Suprapubic skin (tissue), 3 donors: ENCODE data around the gene CECR2.

Experiments used
- CTCF ChIP-seq, 2 donors: fragments of 200-600 bp in 1 of 2; fragments of 450-650 bp in 1 of 2; sonication (generic) in 1 of 2; IDR thresholded peaks; one replicate each; pipeline ENCODE4 v1.5.1; 2016 to 2019; ENCODE audit warnings: antibody characterized with exemption in 2 of 2, mild to moderate bottlenecking in 1 of 2, moderate library complexity in 1 of 2
- EP300 ChIP-seq: sonication (generic); formaldehyde crosslinking; IDR thresholded peaks from one replicate; pipeline ENCODE4 v1.6.1; 2017; ENCODE audit warnings: antibody characterized with exemption
- POLR2A ChIP-seq, 2 donors: fragments of 450-650 bp; IDR thresholded peaks; one replicate each; pipeline ENCODE4 v1.6.1; 2017; ENCODE audit warnings: antibody characterized with exemption in 2 of 2, mild to moderate bottlenecking in 2 of 2, moderate library complexity in 2 of 2

- TF ChIP-seq CTCF (IDR thresholded peaks at IDR 0.05) = no peak
- no peak for TF ChIP-seq POLR2A (IDR thresholded peaks at IDR 0.05)
- TF ChIP-seq EP300 = no peak
These were observed 213.9 kb downstream of the CECR2 start for GRCh38 chr22:17583151-17583550.
